ENCODE measurements around the gene TGM3. TPM values are rescaled to one million over a fixed set of nuclear protein-coding genes. Genes with fewer than 3 reads are reported as not detected.

The TGM3 gene
- total RNA-seq, 1 experiment from 2014 or later = not detected

- TF ChIP-seq REST (IDR thresholded peaks at IDR 0.05; ENCODE audit: low read depth) (no peak), POLR2AphosphoS5 (IDR thresholded peaks at IDR 0.05; ENCODE audit: low read depth, low read length) (no peak), ZBTB33 (IDR thresholded peaks at IDR 0.05; ENCODE audit: extremely low read depth, insufficient replicate concordance, low read length) (no peak)
These were observed 15.7 kb upstream of the TGM3 start (continued) for GRCh38 chr20:2280082-2280481.

- ChIA-PET POLR2A (no interaction called here), CTCF (no interaction called here), RAD21 (ENCODE audit: low non-redundant PET in 1 of 2, low total read pairs in 2 of 2, uncharacterized antibody in 2 of 2, unreplicated experiment in 2 of 2) (no interaction called here)
- intact Hi-C loops (cut with micrococcal nuclease) = no loop called here
- no peak for ATAC-seq
- DNase-seq (ENCODE audit: low read depth, low spot score) = no peak
- no peaks in the 10 kb centered on the region for H3K27me3 ChIP-seq (ENCODE audit: insufficient read depth, low read length)
- no peaks in the 10 kb centered on the region for H3K9me3 ChIP-seq (ENCODE audit: control insufficient read depth in 1 of 2, insufficient read depth in 1 of 2, low read depth in 1 of 2, low read length in 2 of 2)
- no peak overlapping the region for H2AFZ ChIP-seq (ENCODE audit: low read depth, low read length, poor library complexity, severe bottlenecking)
- peaks cover 0 to 8% of the 10 kb centered on the region in 2 experiments; a peak in 2 of 4 replicates for H3K4me1 ChIP-seq (ENCODE audit: control insufficient read depth in 1 of 2, insufficient read depth in 2 of 2, low read length in 2 of 2)
- H3K4me3 ChIP-seq (replicated peaks in 1 of 2; ENCODE audit: low read depth in 1 of 2, low read length in 2 of 2) = no peak overlapping the region
- no peak overlapping the region for H3K4me2 ChIP-seq (ENCODE audit: low read length)
- TF ChIP-seq SRF (IDR thresholded peaks at IDR 0.05; ENCODE audit: low read depth) (no peak), ZFX (IDR thresholded peaks at IDR 0.05) (no peak), ZNF274 (IDR thresholded peaks at IDR 0.05; ENCODE audit: low read depth, low read length) (no peak), CTCF (IDR thresholded peaks at IDR 0.05 in 2 of 3, conservative IDR thresholded peaks at IDR 0.05 in 1 of 3; ENCODE audit: borderline replicate concordance in 1 of 3, insufficient read depth in 1 of 3, low read depth in 2 of 3, low read length in 2 of 3) (no peak), ATF3 (IDR thresholded peaks at IDR 0.05) (no peak), FOSL1 (IDR thresholded peaks at IDR 0.05; ENCODE audit: low read depth) (no peak), SP1 (IDR thresholded peaks at IDR 0.05; ENCODE audit: low read depth) (no peak)
- no peaks in the 10 kb centered on the region; the same call in 1 of the 2 replicates for H4K20me1 ChIP-seq (ENCODE audit: insufficient read depth)
- H3K9me2 ChIP-seq (ENCODE audit: insufficient read depth) = no peaks in the 10 kb centered on the region
- no peak overlapping the region for H3K27ac ChIP-seq (ENCODE audit: low read depth, low read length)
- H3K79me2 ChIP-seq (ENCODE audit: insufficient read depth, low read length) = no peaks in the 10 kb centered on the region
- no peaks in the 10 kb centered on the region for H3K36me3 ChIP-seq (ENCODE audit: control insufficient read depth in 1 of 2, insufficient read depth in 2 of 2, low read length in 2 of 2)
- no TSS peak for BruUV-seq (replicated peaks)
- no peak overlapping the region for H3K9ac ChIP-seq (ENCODE audit: low read length)
These were observed 14.2 kb upstream of the TGM3 start for GRCh38 chr20:2281563-2281962.

All from HCT116 (cell line).